Smooth muscle cell (in vitro differentiated cells): ENCODE measurements around the gene RANBP17. TPM values are rescaled to one million over a fixed set of nuclear protein-coding genes. Genes with fewer than 3 reads are reported as not detected.

Source experiments
- DNase-seq: peaks from one replicate; lab custom pipeline; 2025; ENCODE audit not compliant: unreplicated experiment; lab: John Stamatoyannopoulos, UW
- H2AFZ ChIP-seq: fragments of 200-600 bp; sonication (generic); 2 replicates; pipeline ENCODE4 v1.6.0; 2016; ENCODE audit warnings: antibody characterized with exemption, low read depth, mild to moderate bottlenecking
- H3F3A ChIP-seq: fragments of 200-600 bp; sonication (generic); 2 replicates; pipeline ENCODE4 v1.6.0; 2017; ENCODE audit warnings: antibody characterized with exemption, low read depth
- H3K27ac ChIP-seq: fragments of 200-600 bp; sonication (generic); 2 replicates; pipeline ENCODE4 v1.5.1; 2016; ENCODE audit warnings: low read depth, mild to moderate bottlenecking
- H3K27me3 ChIP-seq: fragments of 200-600 bp; sonication (generic); 2 replicates; pipeline ENCODE4 v1.6.1; 2016; ENCODE audit warnings: low read depth, mild to moderate bottlenecking
- H3K36me3 ChIP-seq: fragments of 200-600 bp; sonication (generic); 2 replicates; pipeline ENCODE4 v1.5.1; 2016; ENCODE audit warnings: low read depth
- H3K4me1 ChIP-seq: fragments of 200-600 bp; sonication (generic); 2 replicates; pipeline ENCODE4 v1.5.1; 2016; ENCODE audit warnings: low read depth
- H3K4me2 ChIP-seq: fragments of 200-600 bp; sonication (generic); 2 replicates; pipeline ENCODE4 v1.6.0; 2016; ENCODE audit warnings: mild to moderate bottlenecking
- H3K4me3 ChIP-seq: fragments of 200-600 bp; sonication (generic); 2 replicates; pipeline ENCODE4 v1.5.1; 2016; ENCODE audit warnings: mild to moderate bottlenecking
- H3K79me2 ChIP-seq: fragments of 200-600 bp; sonication (generic); 2 replicates; pipeline ENCODE4 v1.6.0; 2016; ENCODE audit warnings: low read depth, mild to moderate bottlenecking
- H3K9ac ChIP-seq: fragments of 200-600 bp; sonication (generic); 2 replicates; pipeline ENCODE4 v1.6.0; 2016; ENCODE audit warnings: low read depth
- H3K9me3 ChIP-seq: fragments of 200-600 bp; sonication (generic); replicated peaks from 2 replicates; pipeline ENCODE4 v1.5.1; 2016; ENCODE audit warnings: low read depth
- H4K20me1 ChIP-seq: fragments of 200-600 bp; sonication (generic); 2 replicates; pipeline ENCODE4 v1.6.0; 2016; ENCODE audit warnings: low read depth
- CTCF ChIP-seq: fragments of 200-600 bp; sonication (generic); IDR thresholded peaks from 2 replicates; pipeline ENCODE4 v1.5.1; 2017; ENCODE audit warnings: borderline replicate concordance, mild to moderate bottlenecking, antibody characterized with exemption; ENCODE audit not compliant: insufficient read depth, poor library complexity, severe bottlenecking
- WGBS: methylation state at CpG from one replicate; pipeline ENCODE4 v1.1.7; 2016; ENCODE audit warnings: low lambda C conversion rate; 5-methylcytosine and 5-hydroxymethylcytosine counted together
- polyA plus RNA-seq: library from polyadenylated mRNA; unstranded; fragments of >200 nt; fragmentation: Nextera tagmentation; extraction: Ambion mirVana; gene quantifications from 2 replicates; pipeline ENCODE4 v1.2.1, GENCODE V29; 2016
- total RNA-seq: library from RNA; depleted of rRNA; stranded (reverse); fragments of >200 nt; gene quantifications from 2 replicates; pipeline ENCODE4 v1.2.3, GENCODE V29; 2014

The RANBP17 gene
- total and polyA plus RNA-seq, 2 experiments from 2014 or later, result 13.0 to 42.6 TPM

GRCh38 chr5:170874017-170874416 lies 12.2 kb downstream of the RANBP17 start:
- 94% methylated on average over 2 of the region's 2 CpGs for WGBS
- peaks cover 22% of the 10 kb centered on the region for H4K20me1 ChIP-seq
- TF ChIP-seq CTCF, result no peak
- H3K27me3 ChIP-seq, result no peaks in the 10 kb centered on the region
- no peak for DNase-seq
- no peak overlapping the region for H3K27ac ChIP-seq
- H3K4me3 ChIP-seq, result no peak overlapping the region
- H3K9me3 ChIP-seq, result peaks cover 3% of the 10 kb centered on the region
- no peaks in the 10 kb centered on the region for H3K4me1 ChIP-seq
- no peak overlapping the region for H3K9ac ChIP-seq
- H2AFZ ChIP-seq, result no peak overlapping the region
- no peaks in the 10 kb centered on the region for H3K36me3 ChIP-seq
- peaks cover 83% of the 10 kb centered on the region for H3K79me2 ChIP-seq
- H3F3A ChIP-seq, result no peaks in the 10 kb centered on the region
- H3K4me2 ChIP-seq, result no peak overlapping the region

- H2AFZ ChIP-seq, result no peak overlapping the region
- H3K79me2 ChIP-seq, result peaks cover 76% of the 10 kb centered on the region
- H3K36me3 ChIP-seq, result no peaks in the 10 kb centered on the region
- no peak overlapping the region for H3K9ac ChIP-seq
- H4K20me1 ChIP-seq, result peaks cover 15% of the 10 kb centered on the region
- no peaks in the 10 kb centered on the region for H3K4me1 ChIP-seq
- no peak overlapping the region for H3K27ac ChIP-seq
- 96% methylated on average over 4 of the region's 4 CpGs for WGBS
- no peak overlapping the region for H3K4me3 ChIP-seq
- peaks cover 3% of the 10 kb centered on the region for H3K9me3 ChIP-seq
- no peak for DNase-seq
- H3K27me3 ChIP-seq, result no peaks in the 10 kb centered on the region
- H3K4me2 ChIP-seq, result no peak overlapping the region
- no peaks in the 10 kb centered on the region for H3F3A ChIP-seq
- no peak for TF ChIP-seq CTCF
Measured at GRCh38 chr5:170875811-170876210, 14.0 kb downstream of the RANBP17 start.

GRCh38 chr5:170880084-170880483 lies 18.3 kb downstream of the RANBP17 start:
- Histone ChIP-seq H3K4me2 (no peak overlapping the region), H3K27ac (no peak overlapping the region), H3F3A (peaks cover 7% of the 10 kb centered on the region), H3K79me2 (peaks cover 41% of the 10 kb centered on the region), H3K4me1 (peaks cover 4% of the 10 kb centered on the region), H4K20me1 (peaks cover 7% of the 10 kb centered on the region), H2AFZ (no peak overlapping the region), H3K4me3 (no peak overlapping the region), H3K36me3 (peaks cover 5% of the 10 kb centered on the region), H3K9ac (no peak overlapping the region), H3K27me3 (no peaks in the 10 kb centered on the region), H3K9me3 (no peaks in the 10 kb centered on the region)
- TF ChIP-seq CTCF, result no peak
- WGBS, result 93% methylated on average over 2 of the region's 2 CpGs
- DNase-seq, result no peak

GRCh38 chr5:170882345-170882744 lies 20.5 kb downstream of the RANBP17 start:
- no peaks in the 10 kb centered on the region for H4K20me1 ChIP-seq
- DNase-seq, result no peak
- H3K27me3 ChIP-seq, result no peaks in the 10 kb centered on the region
- H3K4me2 ChIP-seq, result no peak overlapping the region
- peaks cover 5% of the 10 kb centered on the region for H3K36me3 ChIP-seq
- H3K9ac ChIP-seq, result no peak overlapping the region
- 88% methylated on average over 3 of the region's 3 CpGs for WGBS
- H3K4me3 ChIP-seq, result no peak overlapping the region
- H3F3A ChIP-seq, result peaks cover 12% of the 10 kb centered on the region
- H3K9me3 ChIP-seq, result no peaks in the 10 kb centered on the region
- no peak overlapping the region for H2AFZ ChIP-seq
- H3K4me1 ChIP-seq, result peaks cover 17% of the 10 kb centered on the region
- peaks cover 26% of the 10 kb centered on the region for H3K79me2 ChIP-seq
- H3K27ac ChIP-seq, result no peak overlapping the region
- TF ChIP-seq CTCF, result no peak
